SK-N-SH treated with all-trans-retinoic acid at 6 μM for 48 hours (cell line): Measurements from ENCODE around the gene FDXR.

ENCODE experiments used
- ARNTL ChIP-seq: fragments of 450-650 bp; formaldehyde crosslinking; IDR thresholded peaks from 2 replicates; pipeline ENCODE4 v1.5.0; 2020; ENCODE audit warnings: low read depth, mild to moderate bottlenecking, moderate library complexity, borderline replicate concordance
- BACH2 ChIP-seq: fragments of 250-450 bp; sonication (Bioruptor Pico); IDR thresholded peaks from 2 replicates; pipeline ENCODE4 v1.9.0; 2021; ENCODE audit warnings: mild to moderate bottlenecking, borderline replicate concordance
- ESRRG ChIP-seq: fragments of 250-450 bp; sonication (Bioruptor Pico); IDR thresholded peaks from 2 replicates; pipeline ENCODE4 v1.6.1; 2021; ENCODE audit warnings: mild to moderate bottlenecking
- RARB ChIP-seq: fragments of 250-450 bp; sonication (Bioruptor Pico); IDR thresholded peaks from 2 replicates; pipeline ENCODE4 v1.8.0; 2021; ENCODE audit warnings: mild to moderate bottlenecking, moderate library complexity
- TOX ChIP-seq: fragments of 250-450 bp; sonication (Bioruptor Pico); IDR thresholded peaks from 2 replicates; pipeline ENCODE4 v1.8.0; 2021; ENCODE audit warnings: mild to moderate bottlenecking, moderate library complexity, borderline replicate concordance
- ZC3H10 ChIP-seq: fragments of 250-450 bp; sonication (Bioruptor Pico); IDR thresholded peaks from 2 replicates; pipeline ENCODE4 v1.5.1; 2021; ENCODE audit warnings: mild to moderate bottlenecking, moderate library complexity
- ZFP30 ChIP-seq: fragments of 450-650 bp; formaldehyde crosslinking; IDR thresholded peaks from 2 replicates; pipeline ENCODE4 v1.5.0; 2022; ENCODE audit warnings: mild to moderate bottlenecking, moderate library complexity
- ZNF565 ChIP-seq: fragments of 450-650 bp; formaldehyde crosslinking; conservative IDR thresholded peaks from 2 replicates; pipeline ENCODE4 v1.5.0; 2020; ENCODE audit warnings: low read depth, mild to moderate bottlenecking, moderate library complexity
- ZNF8 ChIP-seq: fragments of 450-650 bp; formaldehyde crosslinking; IDR thresholded peaks from 2 replicates; pipeline ENCODE4 v1.5.0; 2020; ENCODE audit warnings: mild to moderate bottlenecking, moderate library complexity
- TF ChIP-seq, protein P1 (sequence below): fragments of 250-450 bp; sonication (Bioruptor Pico); IDR thresholded peaks from 2 replicates; pipeline ENCODE4 v1.8.0; 2021; ENCODE audit warnings: low read depth, mild to moderate bottlenecking, moderate library complexity, borderline replicate concordance
- TF ChIP-seq, protein P2 (sequence below): fragments of 250-450 bp; sonication (Bioruptor Pico); IDR thresholded peaks from 2 replicates; pipeline ENCODE4 v1.5.1; 2020; ENCODE audit warnings: low read depth, mild to moderate bottlenecking, moderate library complexity
- TF ChIP-seq, protein P3 (sequence below): fragments of 250-450 bp; sonication (Bioruptor Pico); IDR thresholded peaks from 2 replicates; pipeline ENCODE4 v1.5.0; 2020; ENCODE audit warnings: mild to moderate bottlenecking, moderate library complexity

- TF ChIP-seq ZNF8 (no peak), ARNTL (CRISPR knock-in tag) (no peak), ZC3H10 (CRISPR knock-in tag) (no peak), ZFP30 (CRISPR knock-in tag) (no peak), ESRRG (CRISPR knock-in tag) (no peak), RARB (CRISPR knock-in tag) (no peak), ZNF565 (CRISPR knock-in tag) (no peak), TOX (CRISPR knock-in tag) (no peak), BACH2 (no peak)
- TF ChIP-seq, protein P1, sequence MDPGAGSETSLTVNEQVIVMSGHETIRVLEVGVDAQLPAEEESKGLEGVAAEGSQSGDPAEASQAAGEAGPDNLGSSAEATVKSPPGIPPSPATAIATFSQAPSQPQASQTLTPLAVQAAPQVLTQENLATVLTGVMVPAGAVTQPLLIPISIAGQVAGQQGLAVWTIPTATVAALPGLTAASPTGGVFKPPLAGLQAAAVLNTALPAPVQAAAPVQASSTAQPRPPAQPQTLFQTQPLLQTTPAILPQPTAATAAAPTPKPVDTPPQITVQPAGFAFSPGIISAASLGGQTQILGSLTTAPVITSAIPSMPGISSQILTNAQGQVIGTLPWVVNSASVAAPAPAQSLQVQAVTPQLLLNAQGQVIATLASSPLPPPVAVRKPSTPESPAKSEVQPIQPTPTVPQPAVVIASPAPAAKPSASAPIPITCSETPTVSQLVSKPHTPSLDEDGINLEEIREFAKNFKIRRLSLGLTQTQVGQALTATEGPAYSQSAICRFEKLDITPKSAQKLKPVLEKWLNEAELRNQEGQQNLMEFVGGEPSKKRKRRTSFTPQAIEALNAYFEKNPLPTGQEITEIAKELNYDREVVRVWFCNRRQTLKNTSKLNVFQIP (CRISPR knock-in tag), result no peak
- TF ChIP-seq, protein P2, sequence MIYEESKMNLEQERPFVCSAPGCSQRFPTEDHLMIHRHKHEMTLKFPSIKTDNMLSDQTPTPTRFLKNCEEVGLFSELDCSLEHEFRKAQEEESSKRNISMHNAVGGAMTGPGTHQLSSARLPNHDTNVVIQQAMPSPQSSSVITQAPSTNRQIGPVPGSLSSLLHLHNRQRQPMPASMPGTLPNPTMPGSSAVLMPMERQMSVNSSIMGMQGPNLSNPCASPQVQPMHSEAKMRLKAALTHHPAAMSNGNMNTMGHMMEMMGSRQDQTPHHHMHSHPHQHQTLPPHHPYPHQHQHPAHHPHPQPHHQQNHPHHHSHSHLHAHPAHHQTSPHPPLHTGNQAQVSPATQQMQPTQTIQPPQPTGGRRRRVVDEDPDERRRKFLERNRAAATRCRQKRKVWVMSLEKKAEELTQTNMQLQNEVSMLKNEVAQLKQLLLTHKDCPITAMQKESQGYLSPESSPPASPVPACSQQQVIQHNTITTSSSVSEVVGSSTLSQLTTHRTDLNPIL (CRISPR knock-in tag), result no peak
- TF ChIP-seq, protein P3, sequence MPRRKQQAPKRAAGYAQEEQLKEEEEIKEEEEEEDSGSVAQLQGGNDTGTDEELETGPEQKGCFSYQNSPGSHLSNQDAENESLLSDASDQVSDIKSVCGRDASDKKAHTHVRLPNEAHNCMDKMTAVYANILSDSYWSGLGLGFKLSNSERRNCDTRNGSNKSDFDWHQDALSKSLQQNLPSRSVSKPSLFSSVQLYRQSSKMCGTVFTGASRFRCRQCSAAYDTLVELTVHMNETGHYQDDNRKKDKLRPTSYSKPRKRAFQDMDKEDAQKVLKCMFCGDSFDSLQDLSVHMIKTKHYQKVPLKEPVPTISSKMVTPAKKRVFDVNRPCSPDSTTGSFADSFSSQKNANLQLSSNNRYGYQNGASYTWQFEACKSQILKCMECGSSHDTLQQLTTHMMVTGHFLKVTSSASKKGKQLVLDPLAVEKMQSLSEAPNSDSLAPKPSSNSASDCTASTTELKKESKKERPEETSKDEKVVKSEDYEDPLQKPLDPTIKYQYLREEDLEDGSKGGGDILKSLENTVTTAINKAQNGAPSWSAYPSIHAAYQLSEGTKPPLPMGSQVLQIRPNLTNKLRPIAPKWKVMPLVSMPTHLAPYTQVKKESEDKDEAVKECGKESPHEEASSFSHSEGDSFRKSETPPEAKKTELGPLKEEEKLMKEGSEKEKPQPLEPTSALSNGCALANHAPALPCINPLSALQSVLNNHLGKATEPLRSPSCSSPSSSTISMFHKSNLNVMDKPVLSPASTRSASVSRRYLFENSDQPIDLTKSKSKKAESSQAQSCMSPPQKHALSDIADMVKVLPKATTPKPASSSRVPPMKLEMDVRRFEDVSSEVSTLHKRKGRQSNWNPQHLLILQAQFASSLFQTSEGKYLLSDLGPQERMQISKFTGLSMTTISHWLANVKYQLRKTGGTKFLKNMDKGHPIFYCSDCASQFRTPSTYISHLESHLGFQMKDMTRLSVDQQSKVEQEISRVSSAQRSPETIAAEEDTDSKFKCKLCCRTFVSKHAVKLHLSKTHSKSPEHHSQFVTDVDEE, result no peak
Measured at GRCh38 chr17:74831444-74832146, 41.2 kb downstream of the FDXR start.
